Thyroid gland (tissue), 4 donors: ENCODE data around the gene CCDC158.

Experiments
- CTCF ChIP-seq, 6 experiments: fragments of 200-600 bp in 3 of 6; fragments of 450-650 bp in 3 of 6; sonication (generic) in 3 of 6; IDR thresholded peaks; one replicate each; pipeline ENCODE4 v1.5.1; 2016 to 2019; ENCODE audit warnings: antibody characterized with exemption in 6 of 6, mild to moderate bottlenecking in 2 of 6, inconsistent platforms in 1 of 6, moderate library complexity in 1 of 6
- POLR2A ChIP-seq, 2 donors: fragments of 450-650 bp; IDR thresholded peaks; one replicate each; pipeline ENCODE4 v1.6.1; 2017; ENCODE audit warnings: antibody characterized with exemption in 2 of 2, mild to moderate bottlenecking in 2 of 2, moderate library complexity in 1 of 2

- TF ChIP-seq POLR2A (IDR thresholded peaks at IDR 0.05) (peak in 1 of 2 donors; percentile 43), CTCF (IDR thresholded peaks at IDR 0.05) (peak in 1 of 6 experiments; percentile 6)
These were observed at the start of gene CCDC158 for GRCh38 chr4:76420762-76421581.
